ENCODE results near the gene TPM3.
"Not testable (repeated sequence)": the region's sequence is repeated elsewhere in the genome, so short reads cannot be mapped to it uniquely, and the experiment has no call there.

The TPM3 gene

DNA sequence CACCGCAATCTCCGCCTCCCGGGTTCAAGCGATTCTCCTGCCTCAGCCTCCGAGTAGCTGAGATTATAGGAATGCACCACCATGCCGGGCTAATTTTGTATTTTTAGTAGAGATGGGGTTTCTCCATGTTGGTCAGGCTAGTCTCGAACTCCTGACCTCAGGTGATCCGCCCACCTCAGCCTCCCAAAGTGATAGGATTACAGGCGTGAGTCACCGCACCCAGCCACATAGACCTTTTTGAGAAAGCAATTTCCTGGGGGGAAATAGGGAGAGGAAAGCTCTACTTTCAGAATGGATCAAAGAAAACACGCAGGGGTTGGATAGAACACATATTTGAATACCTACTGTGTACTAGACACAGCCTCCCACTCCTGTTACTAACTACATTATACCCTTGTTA is 13.9 kb upstream of the TPM3 start:
- DNase-seq (ENCODE audit: low read depth in 2 of 2) = not testable (repeated sequence)

DNA sequence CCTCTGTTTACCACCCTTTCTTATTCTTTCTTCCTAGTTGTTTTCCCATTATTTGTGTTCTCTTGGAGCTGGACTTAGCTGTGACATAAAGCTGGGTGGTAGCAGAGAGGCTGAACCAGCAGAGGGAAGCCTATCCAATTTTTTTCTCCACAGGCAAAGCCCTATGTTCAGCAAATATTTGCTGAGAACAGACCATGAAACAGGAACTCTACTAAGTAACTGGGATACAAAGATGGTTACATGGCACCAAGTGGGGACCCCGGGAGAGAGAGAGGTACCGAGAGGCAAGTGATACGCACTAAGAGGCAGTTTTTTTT is 7.6 kb upstream of the TPM3 start:
- no peak for DNase-seq (ENCODE audit: low read depth in 2 of 2)

DNA sequence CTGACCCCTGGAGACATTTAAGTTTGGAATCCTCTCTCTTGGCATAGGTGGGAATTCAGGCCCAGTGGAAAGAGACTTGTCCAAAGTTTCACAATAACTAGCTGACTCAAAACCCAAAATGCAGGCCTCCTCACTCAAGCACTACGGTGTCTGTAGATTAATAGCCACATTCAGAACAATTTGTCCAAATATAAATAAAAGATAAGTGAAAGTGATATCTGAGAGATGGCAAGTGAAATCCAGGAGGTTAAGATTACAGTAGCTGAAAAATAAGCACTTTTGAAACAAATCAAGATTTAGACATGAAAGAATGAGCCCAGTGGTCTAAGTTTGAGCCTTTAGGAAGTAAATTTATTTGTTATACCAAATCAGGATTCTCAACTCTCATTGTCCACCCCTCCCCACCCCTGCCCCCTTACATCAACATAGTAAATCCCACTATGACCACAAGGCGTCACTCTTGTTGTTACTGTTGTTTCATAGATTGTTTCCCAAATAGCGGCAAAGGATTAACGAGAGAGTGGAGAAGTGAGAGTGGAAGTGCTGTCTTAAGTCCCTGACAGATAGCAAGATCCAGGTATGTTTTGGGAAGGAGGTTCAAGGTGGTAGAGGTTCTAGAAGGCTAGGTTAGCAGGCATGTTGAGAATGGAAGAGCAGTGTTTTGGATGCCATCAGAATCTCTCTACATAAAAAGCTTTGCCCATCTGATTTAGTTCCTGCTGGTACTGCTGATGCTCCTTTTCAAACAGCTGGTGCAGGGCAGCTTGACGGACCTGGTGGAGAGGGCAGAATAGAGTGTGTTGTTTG is 7.1 kb upstream of the TPM3 start:
- DNase-seq (ENCODE audit: low read depth in 2 of 2) = no peak

DNA sequence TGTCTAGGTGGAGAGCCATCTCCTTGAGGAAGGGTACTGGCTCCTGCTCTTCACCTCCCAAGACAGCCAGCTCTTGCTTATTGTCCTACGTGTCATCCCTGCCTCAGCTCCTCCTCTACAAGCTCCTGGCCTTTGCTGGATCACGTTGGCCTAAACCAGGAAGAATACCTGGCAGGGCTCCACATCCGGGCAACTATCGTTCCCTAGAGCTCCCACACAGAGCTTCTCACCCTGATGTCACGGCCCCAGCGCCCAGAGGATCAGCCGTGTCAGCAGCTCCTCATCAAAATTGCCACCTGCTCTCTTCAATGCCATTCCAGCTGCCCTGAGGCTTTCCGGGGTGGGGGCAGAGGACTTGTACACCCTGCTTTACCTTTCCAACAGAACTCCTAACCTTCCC is 1.9 kb upstream of the TPM3 start:
- DNase-seq (ENCODE audit: low read depth in 2 of 2) = no peak

DNA sequence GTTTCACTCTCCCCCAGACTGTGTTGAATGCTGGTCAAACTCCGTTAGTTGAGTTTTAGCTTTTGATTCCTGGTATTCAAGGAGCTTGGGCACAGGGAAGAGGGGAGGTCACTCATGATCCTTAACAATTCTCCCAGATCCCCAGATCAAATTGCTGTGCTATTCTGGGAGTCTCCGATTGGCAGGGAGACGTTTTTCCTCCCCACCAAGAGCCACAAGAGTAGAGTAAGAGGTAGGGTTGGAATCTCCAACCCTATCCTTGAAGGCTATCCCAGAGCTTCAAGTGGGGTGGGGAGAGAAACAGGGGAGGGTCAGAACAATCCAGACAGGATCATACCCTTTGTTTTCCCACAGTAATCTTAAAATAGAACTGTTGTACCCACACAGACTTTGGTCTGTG is 576 bp upstream of the TPM3 start:
- no peak for DNase-seq (ENCODE audit: low read depth in 2 of 2)

DNA sequence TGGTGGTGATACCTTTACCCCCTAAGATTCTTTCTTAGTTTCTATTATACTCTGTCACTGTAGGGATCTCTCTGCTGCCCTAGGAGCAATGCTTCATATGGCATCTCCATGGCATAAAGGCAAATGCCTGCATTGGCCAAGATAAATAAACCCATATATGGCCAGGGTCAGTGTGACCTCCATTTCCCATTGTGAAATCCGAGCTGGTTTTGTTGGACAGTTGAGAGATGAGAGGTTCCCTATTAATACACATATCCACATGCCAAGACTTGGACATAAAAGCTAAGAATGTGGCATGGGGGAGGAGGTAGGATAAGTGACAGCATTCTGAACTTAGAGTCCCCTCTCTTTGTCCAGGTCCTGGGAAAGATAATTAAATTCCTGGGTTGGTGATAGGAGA is 1.4 kb downstream of the TPM3 start:
- DNase-seq (ENCODE audit: low read depth in 2 of 2) = no peak

DNA sequence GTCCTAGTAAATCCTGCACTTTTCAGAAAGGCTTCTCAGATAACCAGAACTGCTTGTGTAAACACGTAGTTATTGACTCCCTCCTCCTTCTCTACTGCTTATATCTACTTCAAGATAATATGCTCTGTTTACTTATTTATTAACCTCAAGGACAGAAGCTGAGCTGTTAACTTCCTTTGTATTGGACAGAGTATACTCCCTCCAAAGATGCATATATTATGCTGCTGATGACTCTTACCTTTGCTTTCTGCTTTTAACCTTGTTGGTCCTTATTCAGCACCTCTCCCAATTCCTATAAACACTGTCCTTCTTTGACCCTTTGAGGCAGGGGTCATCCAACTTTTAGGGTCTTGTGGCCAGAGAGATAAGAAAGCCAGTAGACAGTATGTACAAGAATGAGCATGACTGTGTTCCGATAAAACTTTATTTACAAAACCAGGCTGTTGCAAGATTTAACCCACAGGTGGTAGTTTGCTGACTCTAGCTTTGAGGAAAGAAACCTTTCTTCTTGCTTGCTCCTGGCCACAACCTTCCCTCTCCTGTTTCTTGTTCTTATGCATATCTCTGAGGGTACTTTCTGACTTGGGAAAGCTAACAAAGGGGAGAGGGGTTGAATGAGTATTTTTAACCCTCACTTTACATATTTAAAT is 4.9 kb downstream of the TPM3 start:
- DNase-seq (ENCODE audit: low read depth in 2 of 2) = no peak

DNA sequence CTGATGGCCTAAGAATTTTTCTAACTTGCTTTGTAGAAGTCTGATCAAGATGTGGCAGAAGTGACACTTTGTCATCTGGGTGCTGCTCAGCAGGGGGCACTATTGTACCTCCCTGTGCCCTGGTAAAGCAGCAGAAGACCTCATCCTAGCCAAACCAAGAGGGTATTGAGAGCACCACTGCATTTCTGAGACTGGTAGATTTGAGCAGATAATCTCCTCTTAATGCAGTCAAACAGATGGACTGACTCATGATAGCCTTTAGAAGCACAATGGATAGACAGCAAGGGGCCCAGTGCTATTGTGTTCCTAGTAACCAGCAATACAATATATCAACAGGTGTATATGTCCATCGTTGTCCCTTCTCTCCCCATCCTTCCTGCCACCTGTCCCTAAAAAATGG is 5.7 kb downstream of the TPM3 start:
- DNase-seq (ENCODE audit: low read depth in 2 of 2) = peak in 1 of 2 donors; percentile 44

DNA sequence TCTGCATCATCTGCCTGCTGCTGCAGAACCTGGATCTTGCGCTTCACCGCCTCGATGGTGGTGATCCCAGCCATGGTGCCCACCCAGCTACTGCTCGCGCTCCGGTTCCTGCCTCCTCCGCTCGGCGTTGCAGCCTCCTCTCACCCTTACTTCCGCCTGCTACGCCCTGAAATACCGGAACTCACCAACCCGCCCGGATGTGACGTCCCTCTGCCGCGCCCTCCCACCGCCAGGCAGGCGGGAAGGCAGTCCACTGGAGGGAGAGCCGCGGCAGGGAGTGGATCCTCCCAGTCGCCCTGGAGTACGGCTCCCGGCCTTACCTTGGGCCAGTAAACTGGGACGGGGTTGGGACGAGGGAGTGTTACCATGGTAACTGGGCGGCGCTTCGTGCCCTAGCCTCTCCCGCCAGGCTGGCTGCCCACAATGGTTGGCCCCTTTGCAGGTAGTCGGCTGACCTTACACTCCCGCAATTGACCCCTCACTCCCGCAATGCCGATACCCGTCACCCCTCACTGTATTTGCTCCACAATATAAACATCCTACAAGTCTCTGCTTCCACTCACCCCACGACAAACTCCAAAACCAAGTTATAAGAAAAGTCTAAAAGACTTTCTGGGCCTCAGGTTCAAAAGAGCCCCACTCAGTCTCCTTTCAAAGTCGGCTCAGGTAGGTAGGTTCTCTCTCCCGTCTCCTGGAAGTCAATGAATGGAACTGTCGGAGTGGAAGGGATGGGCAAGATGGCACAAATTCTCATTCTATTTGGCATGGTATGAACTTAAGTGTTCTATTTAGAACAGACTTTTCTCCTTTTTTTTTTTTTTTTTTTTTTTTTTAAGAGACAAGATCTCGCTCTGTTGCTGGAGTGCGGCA is 8.6 kb downstream of the TPM3 start:
- DNase-seq (ENCODE audit: low read depth in 2 of 2) = peak; percentile 71 to 85

DNA sequence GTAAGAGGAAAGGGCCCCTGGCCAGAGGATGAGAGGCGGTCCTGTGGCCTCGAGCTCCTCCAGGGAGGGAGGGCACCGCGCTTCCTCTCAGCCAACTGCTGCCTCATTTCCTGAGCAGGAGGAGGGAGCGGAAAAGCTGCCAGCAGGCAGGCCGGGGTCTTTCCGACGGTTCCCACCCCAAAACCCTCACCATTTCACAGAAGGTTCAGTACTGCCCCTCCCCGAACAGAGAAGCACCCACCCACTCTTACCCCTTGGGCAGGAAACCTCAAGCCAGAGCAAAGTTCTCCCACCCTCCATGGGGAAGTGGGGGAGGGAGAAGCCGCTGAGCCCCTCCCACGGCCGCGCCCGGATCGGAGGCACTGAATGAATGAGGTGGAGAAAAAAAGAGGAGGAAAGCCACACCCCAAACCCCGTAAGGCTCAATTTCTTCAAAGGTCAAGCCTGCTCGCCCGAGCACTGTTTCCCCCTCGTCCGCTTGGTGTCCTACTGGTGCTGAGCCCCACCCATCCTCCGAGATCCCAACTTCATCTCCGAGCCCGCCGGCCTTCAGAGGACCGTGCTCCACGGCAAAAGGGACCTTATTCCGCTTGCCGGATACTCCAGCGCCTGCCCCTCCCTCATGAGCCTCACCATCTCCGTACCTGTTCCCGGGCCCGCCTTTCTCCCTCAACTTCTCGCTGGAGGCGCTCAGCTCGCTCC is 9.4 kb downstream of the TPM3 start:
- peak in 1 of 2 donors; percentile 38 for DNase-seq (ENCODE audit: low read depth in 2 of 2)

DNA sequence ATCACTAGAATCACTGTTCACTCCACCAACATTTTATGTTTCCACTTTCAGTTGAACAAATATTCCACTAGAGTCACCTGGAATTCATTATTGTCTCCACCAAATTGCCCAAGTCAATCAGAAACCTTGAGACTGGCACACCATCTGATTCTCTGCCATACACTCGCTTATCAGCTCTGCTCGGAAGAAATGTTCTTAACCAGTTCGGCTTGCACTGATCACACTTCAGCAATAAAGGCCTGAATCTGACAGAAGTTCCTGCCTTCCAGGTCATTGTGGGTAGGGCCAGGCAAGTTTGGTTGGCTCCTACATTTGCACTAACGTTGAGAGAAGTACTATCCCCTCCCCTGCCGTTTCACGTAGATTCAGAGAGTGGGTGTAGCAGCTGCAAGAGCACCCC is 10.0 kb downstream of the TPM3 start:
- no peak for DNase-seq (ENCODE audit: low read depth in 2 of 2)

DNA sequence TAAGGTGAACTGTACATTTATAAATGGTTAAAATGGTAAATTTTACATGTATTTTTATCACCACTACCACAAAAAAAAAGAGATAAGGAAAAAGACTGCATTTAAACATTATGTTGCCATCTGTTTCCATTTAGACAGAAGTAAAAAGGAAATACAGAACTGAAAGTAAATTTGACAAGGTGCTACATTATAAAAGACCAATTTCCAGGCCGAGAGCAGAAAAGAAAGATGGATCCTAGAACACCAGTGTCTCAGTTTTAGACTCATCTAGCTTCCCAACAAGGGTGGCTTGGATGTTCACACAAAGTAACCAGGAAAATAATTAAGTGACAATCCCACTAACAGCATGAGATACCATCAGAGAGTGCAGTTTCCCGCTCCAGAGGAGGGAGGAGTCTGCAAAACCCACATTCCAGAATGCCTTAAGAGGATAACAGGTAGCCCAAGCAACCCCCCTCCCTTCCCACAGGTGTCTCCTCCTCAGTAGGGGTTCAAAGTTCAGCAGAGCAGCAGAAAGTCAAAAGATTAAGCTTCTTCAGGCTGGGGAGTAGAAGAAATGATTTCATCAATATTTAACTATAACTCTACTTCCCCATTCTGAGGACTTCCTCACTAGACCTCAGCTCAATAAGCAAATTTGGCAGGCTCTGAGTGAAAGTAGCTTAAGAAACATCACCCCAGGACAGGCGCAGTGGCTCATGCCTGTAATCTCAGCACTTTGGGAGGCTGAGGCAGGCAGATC is 11.8 kb downstream of the TPM3 start:
- no peak for DNase-seq (ENCODE audit: low read depth in 2 of 2)

DNA sequence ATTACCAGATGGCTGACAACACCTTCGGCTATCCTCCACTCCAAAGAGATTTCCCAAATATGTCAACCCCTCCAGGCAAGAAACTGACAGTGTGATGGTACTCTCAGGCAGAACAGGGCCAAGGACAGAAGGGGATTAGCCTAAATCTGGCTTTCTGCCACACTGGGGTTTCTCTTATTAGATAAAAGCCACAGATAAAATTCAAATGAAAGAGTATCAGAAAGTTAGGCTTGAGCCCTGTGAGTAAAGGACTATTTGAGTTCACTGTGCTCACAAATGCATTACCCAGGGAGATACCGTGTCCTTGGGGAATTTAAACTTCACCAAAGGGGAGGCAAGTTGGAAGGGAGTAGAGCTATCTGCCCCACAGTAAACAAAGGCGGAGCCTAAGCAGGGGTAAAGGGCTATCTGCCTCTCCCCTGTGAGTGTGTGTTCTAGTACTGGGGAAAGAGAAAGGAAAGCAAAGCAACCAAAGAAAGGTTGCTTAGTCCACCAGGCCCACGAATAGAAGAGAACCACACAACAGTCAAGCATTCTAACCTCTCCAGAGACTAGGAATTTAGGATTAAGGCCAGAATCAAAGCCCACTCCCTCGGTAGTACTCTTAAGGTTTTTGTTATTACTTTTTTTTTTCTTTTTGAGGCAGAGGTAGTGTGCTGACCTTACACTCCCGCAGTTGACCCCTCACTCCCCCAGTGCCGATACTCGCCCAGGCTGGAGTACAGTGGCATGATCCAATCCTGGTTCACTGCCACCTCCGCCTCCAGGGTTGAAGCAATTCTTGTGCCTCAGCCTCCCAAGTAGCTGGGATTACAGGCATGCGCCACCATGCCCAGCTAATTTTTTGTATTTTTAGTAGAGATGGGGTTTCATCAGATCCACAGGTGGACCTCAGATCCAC is 12.7 kb downstream of the TPM3 start:
- DNase-seq (ENCODE audit: low read depth in 2 of 2) = no peak

DNA sequence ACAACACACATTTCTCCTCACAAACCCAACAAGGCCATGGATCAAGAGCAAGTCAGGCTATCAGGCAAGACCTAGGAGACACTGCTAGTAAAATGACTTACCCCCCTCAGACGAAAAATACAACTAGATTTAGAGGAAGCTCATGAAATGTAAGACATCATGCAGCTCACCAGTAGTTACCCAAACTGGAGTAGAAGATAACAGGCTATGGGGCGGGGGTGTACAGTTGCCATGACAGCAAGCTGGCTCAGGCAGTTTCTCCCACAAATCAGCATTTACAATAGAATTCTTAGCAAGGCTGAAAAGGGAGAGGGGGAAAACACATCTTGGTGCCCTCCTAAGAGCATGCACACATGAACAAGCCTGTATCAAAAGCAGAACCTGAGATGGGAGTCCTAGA is 13.9 kb downstream of the TPM3 start:
- no peak for DNase-seq (ENCODE audit: low read depth in 2 of 2)

DNA sequence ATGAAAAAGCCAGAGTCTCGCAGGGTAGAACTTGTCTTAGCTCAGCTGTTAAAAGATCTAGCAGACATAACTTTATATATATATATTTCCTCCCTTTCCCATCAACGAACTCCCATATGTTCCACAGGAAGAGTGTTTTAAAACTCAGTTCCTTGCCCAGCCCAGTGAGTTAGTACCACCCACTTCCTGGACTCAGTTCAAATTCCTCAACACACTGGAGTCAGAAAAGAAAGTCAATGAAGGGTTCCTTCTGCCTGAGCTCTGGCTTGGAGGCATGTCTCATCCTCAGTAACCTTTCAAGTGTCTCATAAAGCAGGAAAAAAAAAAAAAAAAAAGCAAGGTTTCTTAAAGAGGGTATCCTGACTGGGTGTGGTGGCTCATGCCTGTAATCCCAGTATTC is 15.6 kb downstream of the TPM3 start:
- DNase-seq (ENCODE audit: low read depth in 2 of 2) = no peak

DNA sequence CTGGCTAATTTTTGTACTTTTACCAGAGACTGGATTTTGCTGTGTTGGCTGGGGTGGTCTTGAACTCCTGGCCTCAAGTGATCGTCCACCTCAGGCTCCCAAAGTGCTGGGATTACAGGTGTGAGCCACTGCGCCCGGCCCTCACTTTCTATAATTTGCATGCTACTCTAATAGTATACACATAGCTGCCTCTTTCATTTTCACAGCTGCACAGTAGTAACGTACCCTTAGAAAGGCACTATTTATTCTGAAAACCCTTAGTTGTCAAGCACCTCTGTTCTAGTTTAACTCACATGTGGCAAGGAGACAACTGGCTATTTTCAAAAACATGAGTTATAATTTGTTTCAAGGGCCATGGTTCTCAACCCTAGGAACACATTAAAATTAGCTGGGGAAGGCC is 17.2 kb downstream of the TPM3 start:
- DNase-seq (ENCODE audit: low read depth in 2 of 2) = no peak

DNA sequence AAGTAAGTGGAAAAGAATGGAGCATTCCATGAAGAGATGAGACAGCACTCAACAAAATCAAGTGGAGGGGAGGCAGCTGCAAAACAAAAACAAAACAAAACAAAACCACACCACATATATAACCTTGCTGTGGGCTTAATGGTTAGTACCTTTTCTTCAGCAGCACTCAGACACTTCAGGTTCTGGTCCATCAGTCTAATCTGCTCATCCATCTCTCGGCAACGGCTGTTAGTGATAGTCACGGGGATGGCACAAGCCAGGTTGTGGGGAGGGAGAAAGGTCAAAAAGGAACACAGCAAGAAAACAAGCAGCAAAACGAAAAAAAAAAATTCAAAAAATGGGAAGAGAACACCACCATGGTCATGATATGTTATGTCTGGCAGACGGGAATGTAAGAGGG is 20.0 kb downstream of the TPM3 start:
- DNase-seq (ENCODE audit: low read depth in 2 of 2) = no peak

DNA sequence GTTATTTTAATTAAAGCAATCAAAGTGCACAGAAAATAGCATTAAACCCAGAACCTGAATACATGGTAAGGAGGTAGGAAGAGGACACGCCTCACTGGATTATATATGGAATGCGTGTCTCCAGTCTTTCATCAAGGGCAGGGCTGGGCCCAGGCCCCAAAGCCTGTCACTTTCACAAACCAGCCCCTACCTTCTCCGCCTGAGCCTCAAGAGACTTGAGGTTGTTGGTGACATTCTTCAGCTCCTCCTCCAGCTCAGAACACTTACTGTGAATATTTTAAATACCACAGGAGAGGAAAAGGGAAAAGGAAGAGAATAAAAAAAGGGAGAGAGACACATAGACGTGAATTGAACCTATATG is 20.7 kb downstream of the TPM3 start:
- no peak for DNase-seq (ENCODE audit: low read depth in 2 of 2)

DNA sequence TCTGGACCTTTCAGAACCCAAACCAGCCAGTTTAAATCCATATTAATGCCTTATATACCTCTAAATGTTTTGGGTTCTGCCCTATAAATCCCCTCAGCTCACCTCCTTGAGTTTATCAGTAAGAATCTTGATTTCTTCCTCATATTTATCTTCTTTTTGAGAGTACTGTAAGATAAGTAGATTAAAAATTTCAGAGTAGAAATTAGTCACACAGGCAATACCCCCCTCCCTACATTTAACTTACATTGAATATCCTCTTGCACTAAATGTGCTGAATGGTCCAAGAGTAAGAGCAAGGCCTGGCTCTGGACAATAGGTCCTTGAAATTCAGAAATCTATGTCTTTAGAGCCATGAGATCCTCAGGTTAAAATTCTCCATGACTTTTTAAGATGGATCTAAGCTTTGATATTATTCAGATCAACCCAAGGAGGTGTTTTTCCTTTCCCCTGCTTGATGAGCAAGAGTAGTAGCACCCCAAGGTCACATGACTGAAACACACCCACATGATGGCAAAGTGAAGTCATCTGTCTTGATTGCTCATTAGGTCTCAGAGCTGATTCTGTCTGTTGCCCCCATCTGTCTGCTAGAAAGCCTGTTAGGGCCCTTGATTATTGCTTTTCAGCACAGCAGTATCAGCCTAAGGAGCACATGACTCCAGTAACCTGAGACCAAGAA is 21.2 kb downstream of the TPM3 start:
- peak in 1 of 2 donors; percentile 21 for DNase-seq (ENCODE audit: low read depth in 2 of 2)

DNA sequence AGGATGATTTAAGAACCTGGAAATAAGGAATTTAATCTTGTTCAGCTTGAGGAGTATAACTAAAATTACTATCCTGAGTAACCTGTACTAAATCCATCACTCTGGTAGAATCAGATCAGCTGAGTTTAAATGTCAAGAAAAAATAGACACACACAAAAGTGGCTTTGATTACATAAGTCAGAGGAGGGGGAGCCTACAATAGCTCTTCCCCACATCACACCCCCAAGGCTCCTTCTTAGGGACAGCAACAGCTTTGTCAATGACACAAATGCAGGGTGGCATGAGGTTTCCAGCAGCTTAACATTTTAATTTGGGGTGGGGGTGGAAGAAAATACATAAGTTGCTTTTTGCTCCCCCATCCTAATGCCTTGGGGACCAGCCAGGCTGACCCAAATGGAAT is 24.4 kb downstream of the TPM3 start:
- no peak for DNase-seq (ENCODE audit: low read depth in 2 of 2)
